Measurements from ENCODE around the gene PLB1. TPM values are rescaled to one million over a fixed set of nuclear protein-coding genes. Genes with fewer than 3 reads are reported as not detected.
A peak's percentile ranks its signal among the peaks of the same experiment; 100 is the strongest.

The PLB1 gene
- total and polyA plus RNA-seq, 9 donors: 1.4 to 4.3 (median 2.0) TPM

GRCh38 chr2:28499282-28499681 is 3.4 kb downstream of the PLB1 start:
- Histone ChIP-seq H3K9me3 (replicated peaks; ENCODE audit: control insufficient read depth, low read depth, low read length) (no peaks in the 10 kb centered on the region), H3K27me3 (ENCODE audit: control insufficient read depth, insufficient read depth, low read length) (peaks cover 6% of the 10 kb centered on the region), H3K27ac (ENCODE audit: low read length) (no peak overlapping the region), H3K4me3 (ENCODE audit: low read length) (no peak overlapping the region), H3K4me1 (ENCODE audit: control insufficient read depth, insufficient read depth, low read length) (no peaks in the 10 kb centered on the region), H3K36me3 (ENCODE audit: control insufficient read depth, insufficient read depth, low read length) (no peaks in the 10 kb centered on the region)
- no peak for DNase-seq
- WGBS (ENCODE audit: insufficient coverage): no CpG with 5 or more reads among the region's 5 CpGs

- WGBS (ENCODE audit: insufficient coverage): no CpG with 5 or more reads among the region's 4 CpGs
- H3K4me1 ChIP-seq (ENCODE audit: control insufficient read depth, insufficient read depth, low read length): no peaks in the 10 kb centered on the region
- no peak for DNase-seq
- no peak overlapping the region for H3K27ac ChIP-seq (ENCODE audit: low read length)
- no peaks in the 10 kb centered on the region for H3K36me3 ChIP-seq (ENCODE audit: control insufficient read depth, insufficient read depth, low read length)
- no peak overlapping the region for H3K4me3 ChIP-seq (ENCODE audit: low read length)
- H3K9me3 ChIP-seq (replicated peaks; ENCODE audit: control insufficient read depth, low read depth, low read length): no peaks in the 10 kb centered on the region
- no peaks in the 10 kb centered on the region for H3K27me3 ChIP-seq (ENCODE audit: control insufficient read depth, insufficient read depth, low read length)
Observed at GRCh38 chr2:28505361-28505760, 9.5 kb downstream of the PLB1 start.

DNA sequence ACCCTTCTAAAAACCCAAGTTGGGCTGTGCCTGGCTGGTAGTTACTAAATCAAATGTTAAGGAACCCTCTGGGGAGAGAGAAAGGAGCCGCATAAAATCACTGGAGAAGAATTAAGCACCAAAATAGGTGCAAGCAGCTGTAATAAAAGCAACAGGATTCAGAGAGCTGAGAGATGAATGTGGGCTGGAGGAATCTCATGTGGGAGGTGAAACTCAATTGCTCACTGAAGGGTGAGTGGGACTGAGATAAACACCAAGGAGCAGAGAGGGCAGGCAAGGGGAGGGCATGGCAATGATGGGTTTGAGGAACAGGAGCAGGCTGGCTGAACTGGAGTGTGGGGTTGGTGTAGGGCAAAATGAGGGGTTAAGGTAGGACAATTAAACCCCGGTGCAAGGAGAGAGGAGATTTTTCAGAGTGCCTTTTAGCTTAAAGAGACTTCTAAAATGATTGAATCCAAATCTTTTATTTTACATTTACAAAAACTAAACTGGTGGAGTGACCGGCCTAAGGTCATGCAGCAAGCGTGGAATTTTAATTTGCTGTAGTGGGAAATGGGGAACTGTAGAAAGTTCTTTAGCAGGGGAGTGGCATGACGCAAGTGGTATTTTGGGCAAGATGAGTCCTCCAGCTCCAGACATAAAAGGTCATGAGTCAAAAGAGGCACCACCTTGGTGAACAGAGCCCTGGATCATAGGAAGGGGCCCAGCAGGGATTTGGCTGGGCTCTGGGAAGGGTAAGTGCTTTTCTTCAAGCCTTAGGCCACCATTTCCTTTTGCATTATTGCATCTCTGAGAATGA is 10.5 kb downstream of the PLB1 start:
- Histone ChIP-seq H3K4me1 (ENCODE audit: control insufficient read depth, insufficient read depth, low read length) (no peaks in the 10 kb centered on the region), H3K27ac (ENCODE audit: low read length) (no peak overlapping the region), H3K9me3 (replicated peaks; ENCODE audit: control insufficient read depth, low read depth, low read length) (no peaks in the 10 kb centered on the region), H3K36me3 (ENCODE audit: control insufficient read depth, insufficient read depth, low read length) (no peaks in the 10 kb centered on the region), H3K4me3 (ENCODE audit: low read length) (no peak overlapping the region), H3K27me3 (ENCODE audit: control insufficient read depth, insufficient read depth, low read length) (no peaks in the 10 kb centered on the region)
- 85% methylated on average over 2 of the region's 5 CpGs for WGBS (ENCODE audit: insufficient coverage)
- no peak for DNase-seq

- Histone ChIP-seq H3K4me3 (ENCODE audit: low read length) (no peak overlapping the region), H3K4me1 (ENCODE audit: control insufficient read depth, insufficient read depth, low read length) (no peaks in the 10 kb centered on the region), H3K36me3 (ENCODE audit: control insufficient read depth, insufficient read depth, low read length) (no peaks in the 10 kb centered on the region), H3K9me3 (replicated peaks; ENCODE audit: control insufficient read depth, low read depth, low read length) (no peaks in the 10 kb centered on the region), H3K27me3 (ENCODE audit: control insufficient read depth, insufficient read depth, low read length) (no peaks in the 10 kb centered on the region), H3K27ac (ENCODE audit: low read length) (no peak overlapping the region)
- no peak for DNase-seq
- WGBS (ENCODE audit: insufficient coverage): 56% methylated on average over 4 of the region's 6 CpGs
Observed at GRCh38 chr2:28507796-28508764, 12.2 kb downstream of the PLB1 start.

GRCh38 chr2:28509361-28509760 is 13.5 kb downstream of the PLB1 start:
- no peak for DNase-seq
- Histone ChIP-seq H3K36me3 (ENCODE audit: control insufficient read depth, insufficient read depth, low read length) (no peaks in the 10 kb centered on the region), H3K4me3 (ENCODE audit: low read length) (no peak overlapping the region), H3K27ac (ENCODE audit: low read length) (no peak overlapping the region), H3K4me1 (ENCODE audit: control insufficient read depth, insufficient read depth, low read length) (no peaks in the 10 kb centered on the region), H3K27me3 (ENCODE audit: control insufficient read depth, insufficient read depth, low read length) (no peaks in the 10 kb centered on the region), H3K9me3 (replicated peaks; ENCODE audit: control insufficient read depth, low read depth, low read length) (no peaks in the 10 kb centered on the region)
- 69% methylated on average over 1 of the region's 1 CpG for WGBS (ENCODE audit: insufficient coverage)

GRCh38 chr2:28510184-28510583 is 14.3 kb downstream of the PLB1 start:
- Histone ChIP-seq H3K4me3 (ENCODE audit: low read length) (no peak overlapping the region), H3K9me3 (replicated peaks; ENCODE audit: control insufficient read depth, low read depth, low read length) (no peaks in the 10 kb centered on the region), H3K27me3 (ENCODE audit: control insufficient read depth, insufficient read depth, low read length) (peaks cover 4% of the 10 kb centered on the region), H3K4me1 (ENCODE audit: control insufficient read depth, insufficient read depth, low read length) (no peaks in the 10 kb centered on the region), H3K27ac (ENCODE audit: low read length) (no peak overlapping the region), H3K36me3 (ENCODE audit: control insufficient read depth, insufficient read depth, low read length) (no peaks in the 10 kb centered on the region)
- WGBS (ENCODE audit: insufficient coverage): 77% methylated on average over 1 of the region's 2 CpGs
- peak; percentile 15 for DNase-seq

DNA sequence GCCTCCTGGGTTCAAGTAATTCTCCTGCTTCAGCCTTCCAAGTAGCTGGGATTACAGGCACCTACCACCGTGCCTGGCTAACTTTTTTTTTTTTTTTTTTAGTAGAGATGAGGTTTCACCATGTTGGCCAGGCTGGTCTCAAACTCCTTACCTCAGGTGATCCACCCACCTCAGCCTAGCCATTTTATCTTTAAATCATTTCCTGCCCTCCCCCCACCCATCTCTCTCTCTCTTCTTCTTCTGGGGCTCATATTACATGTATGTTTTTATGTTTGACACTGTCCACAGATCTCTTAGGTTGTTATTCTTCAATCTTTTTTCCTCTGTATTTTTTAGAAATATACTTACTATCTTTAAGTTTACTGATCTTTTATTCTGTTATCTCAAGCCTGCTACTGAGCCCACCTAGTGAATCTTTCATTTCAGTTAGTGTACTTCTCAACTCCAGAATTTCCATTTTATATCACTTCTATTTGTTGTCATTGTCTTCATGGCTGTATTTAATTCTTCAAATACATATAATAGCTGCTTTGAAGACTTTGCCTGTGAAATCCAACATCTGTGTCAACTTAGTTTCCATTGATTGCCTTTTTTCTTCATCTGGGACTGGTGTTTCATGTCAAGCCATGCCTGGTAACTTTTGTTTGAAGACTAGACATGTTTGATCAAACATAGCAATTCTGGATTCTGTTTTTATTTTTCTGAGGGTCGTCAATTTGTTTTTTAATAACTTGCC is 16.2 kb downstream of the PLB1 start:
- peaks cover 6% of the 10 kb centered on the region for H3K27me3 ChIP-seq (ENCODE audit: control insufficient read depth, insufficient read depth, low read length)
- H3K9me3 ChIP-seq (replicated peaks; ENCODE audit: control insufficient read depth, low read depth, low read length): no peaks in the 10 kb centered on the region
- no peak overlapping the region for H3K27ac ChIP-seq (ENCODE audit: low read length)
- no peaks in the 10 kb centered on the region for H3K4me1 ChIP-seq (ENCODE audit: control insufficient read depth, insufficient read depth, low read length)
- DNase-seq: no peak
- no peak overlapping the region for H3K4me3 ChIP-seq (ENCODE audit: low read length)
- no CpG with 5 or more reads among the region's 2 CpGs for WGBS (ENCODE audit: insufficient coverage)
- H3K36me3 ChIP-seq (ENCODE audit: control insufficient read depth, insufficient read depth, low read length): no peaks in the 10 kb centered on the region

GRCh38 chr2:28512607-28512965 is 16.7 kb downstream of the PLB1 start:
- Histone ChIP-seq H3K27me3 (ENCODE audit: control insufficient read depth, insufficient read depth, low read length) (peaks cover 6% of the 10 kb centered on the region), H3K9me3 (replicated peaks; ENCODE audit: control insufficient read depth, low read depth, low read length) (no peaks in the 10 kb centered on the region), H3K27ac (ENCODE audit: low read length) (no peak overlapping the region), H3K4me3 (ENCODE audit: low read length) (no peak overlapping the region), H3K4me1 (ENCODE audit: control insufficient read depth, insufficient read depth, low read length) (no peaks in the 10 kb centered on the region), H3K36me3 (ENCODE audit: control insufficient read depth, insufficient read depth, low read length) (no peaks in the 10 kb centered on the region)
- no peak for DNase-seq
- WGBS (ENCODE audit: insufficient coverage): no CpG with 5 or more reads among the region's 1 CpG

DNA sequence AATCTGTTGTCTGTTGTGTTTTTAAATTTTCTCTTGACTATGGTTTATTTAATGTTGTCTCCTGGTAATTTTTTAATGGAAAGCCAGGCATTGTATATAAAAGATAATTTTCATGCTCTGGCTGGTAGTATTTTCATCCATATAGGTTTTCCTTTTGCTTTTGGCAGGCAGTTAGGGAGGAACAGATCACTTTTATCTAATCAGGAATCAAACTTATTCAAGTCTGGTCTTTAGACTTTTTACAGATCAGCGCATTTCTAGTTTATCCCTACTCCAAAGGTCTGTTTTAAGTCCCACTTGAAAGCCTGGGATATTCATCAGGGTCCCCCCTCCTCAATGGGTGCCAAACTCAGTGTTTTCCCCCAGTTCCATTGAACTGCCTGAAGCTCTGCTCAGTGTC is 17.2 kb downstream of the PLB1 start:
- no peaks in the 10 kb centered on the region for H3K36me3 ChIP-seq (ENCODE audit: control insufficient read depth, insufficient read depth, low read length)
- H3K4me1 ChIP-seq (ENCODE audit: control insufficient read depth, insufficient read depth, low read length): no peaks in the 10 kb centered on the region
- H3K27ac ChIP-seq (ENCODE audit: low read length): no peak overlapping the region
- no peak for DNase-seq
- H3K4me3 ChIP-seq (ENCODE audit: low read length): no peak overlapping the region
- H3K27me3 ChIP-seq (ENCODE audit: control insufficient read depth, insufficient read depth, low read length): peaks cover 9% of the 10 kb centered on the region
- 75% methylated on average over 1 of the region's 1 CpG for WGBS (ENCODE audit: insufficient coverage)
- no peaks in the 10 kb centered on the region for H3K9me3 ChIP-seq (replicated peaks; ENCODE audit: control insufficient read depth, low read depth, low read length)
